LNCAP (cell line): ENCODE results near the gene PROM2.

Experiments used
- TF ChIP-seq, protein P1 (sequence below): fragments of 450-650 bp; IDR thresholded peaks from 2 replicates; pipeline ENCODE4 v1.5.1; 2017; ENCODE audit warnings: mild to moderate bottlenecking

The PROM2 gene

GRCh38 chr2:95272299-95272751 lies 1.9 kb upstream of the PROM2 start:
- TF ChIP-seq, protein P1, sequence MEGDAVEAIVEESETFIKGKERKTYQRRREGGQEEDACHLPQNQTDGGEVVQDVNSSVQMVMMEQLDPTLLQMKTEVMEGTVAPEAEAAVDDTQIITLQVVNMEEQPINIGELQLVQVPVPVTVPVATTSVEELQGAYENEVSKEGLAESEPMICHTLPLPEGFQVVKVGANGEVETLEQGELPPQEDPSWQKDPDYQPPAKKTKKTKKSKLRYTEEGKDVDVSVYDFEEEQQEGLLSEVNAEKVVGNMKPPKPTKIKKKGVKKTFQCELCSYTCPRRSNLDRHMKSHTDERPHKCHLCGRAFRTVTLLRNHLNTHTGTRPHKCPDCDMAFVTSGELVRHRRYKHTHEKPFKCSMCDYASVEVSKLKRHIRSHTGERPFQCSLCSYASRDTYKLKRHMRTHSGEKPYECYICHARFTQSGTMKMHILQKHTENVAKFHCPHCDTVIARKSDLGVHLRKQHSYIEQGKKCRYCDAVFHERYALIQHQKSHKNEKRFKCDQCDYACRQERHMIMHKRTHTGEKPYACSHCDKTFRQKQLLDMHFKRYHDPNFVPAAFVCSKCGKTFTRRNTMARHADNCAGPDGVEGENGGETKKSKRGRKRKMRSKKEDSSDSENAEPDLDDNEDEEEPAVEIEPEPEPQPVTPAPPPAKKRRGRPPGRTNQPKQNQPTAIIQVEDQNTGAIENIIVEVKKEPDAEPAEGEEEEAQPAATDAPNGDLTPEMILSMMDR: no peak

GRCh38 chr2:95272781-95273180 lies 1.5 kb upstream of the PROM2 start:
- TF ChIP-seq, protein P1: no peak

- TF ChIP-seq, protein P1: no peak
These were observed 521 bp upstream of the PROM2 start for GRCh38 chr2:95273566-95274290.

DNA sequence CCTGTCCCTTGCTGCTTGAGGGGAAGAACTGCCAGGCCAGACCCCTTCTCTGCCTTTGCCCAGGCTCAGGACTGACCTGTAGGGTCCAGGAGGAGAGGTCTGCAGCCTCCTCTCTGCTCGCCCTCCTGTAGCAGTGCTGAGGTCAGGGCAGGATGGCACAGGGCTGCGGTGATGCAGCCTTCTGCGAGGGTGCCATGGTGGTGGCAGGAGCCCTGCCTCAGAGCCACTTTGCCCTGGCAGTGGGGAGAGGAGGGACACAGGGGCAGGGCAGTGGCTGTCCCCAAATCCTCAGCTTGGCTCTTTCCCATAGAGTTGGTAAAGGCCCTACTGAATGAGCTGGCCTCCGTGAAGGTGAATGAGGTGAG lies 884 bp downstream of the PROM2 start:
- TF ChIP-seq, protein P1: no peak

DNA sequence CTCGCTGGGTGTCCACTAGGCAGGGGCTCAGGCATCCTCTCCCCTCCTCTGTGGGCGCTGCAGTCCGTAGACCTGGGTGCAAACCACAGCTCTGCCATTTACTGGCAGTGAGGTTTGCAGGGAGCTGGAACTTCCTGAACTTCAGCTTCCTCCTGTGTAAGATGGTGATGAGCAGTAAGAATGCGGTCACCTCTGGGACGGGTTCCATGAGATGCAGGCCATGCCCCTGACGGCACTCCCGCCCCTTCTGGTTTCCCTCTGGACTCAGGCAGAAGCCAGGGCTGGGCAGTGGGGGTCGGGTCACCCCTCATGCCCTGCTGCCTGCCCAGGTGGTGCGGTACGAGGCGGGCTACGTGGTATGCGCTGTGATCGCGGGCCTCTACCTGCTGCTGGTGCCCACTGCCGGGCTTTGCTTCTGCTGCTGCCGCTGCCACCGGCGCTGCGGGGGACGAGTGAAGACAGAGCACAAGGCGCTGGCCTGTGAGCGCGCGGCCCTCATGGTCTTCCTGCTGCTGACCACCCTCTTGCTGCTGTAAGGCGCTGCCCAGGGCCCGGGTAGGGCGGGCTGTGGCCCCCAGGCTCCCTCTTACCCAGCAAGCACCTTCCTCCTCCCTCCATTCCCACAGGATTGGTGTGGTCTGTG lies 1.5 kb downstream of the PROM2 start:
- TF ChIP-seq, protein P1: no peak

GRCh38 chr2:95276244-95276887 lies 2.1 kb downstream of the PROM2 start:
- TF ChIP-seq, protein P1: no peak

DNA sequence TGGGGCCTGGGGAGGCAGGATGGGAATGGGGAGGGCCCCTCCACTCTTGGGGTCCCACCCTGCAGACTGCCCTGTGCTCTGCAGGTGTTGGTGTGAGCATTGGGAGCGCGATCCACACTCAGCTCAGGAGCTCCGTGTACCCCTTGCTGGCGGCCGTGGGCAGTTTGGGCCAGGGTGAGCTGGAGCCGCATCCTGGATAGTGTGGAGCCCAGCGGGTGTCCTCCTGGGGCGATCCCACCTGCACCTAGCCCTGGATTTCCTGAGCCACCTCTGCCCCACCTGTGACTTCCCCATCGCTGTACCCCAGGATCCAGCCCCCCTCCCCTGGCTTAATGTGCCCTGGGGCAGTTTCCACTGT lies 2.6 kb downstream of the PROM2 start:
- TF ChIP-seq, protein P1: no peak
